Neural cell (in vitro differentiated cells): Measurements from ENCODE around the gene CTSK.

Experiments
- POLR2AphosphoS5 ChIP-seq: IDR thresholded peaks from 2 replicates; pipeline ENCODE4 v1.6.1; 2012
- TF ChIP-seq, protein P1 (sequence below): fragments of 450-650 bp; IDR thresholded peaks from 2 replicates; pipeline ENCODE4 v1.5.1; 2014; ENCODE audit warnings: antibody characterized with exemption, mild to moderate bottlenecking, moderate library complexity; ENCODE audit not compliant: poor library complexity, severe bottlenecking

DNA sequence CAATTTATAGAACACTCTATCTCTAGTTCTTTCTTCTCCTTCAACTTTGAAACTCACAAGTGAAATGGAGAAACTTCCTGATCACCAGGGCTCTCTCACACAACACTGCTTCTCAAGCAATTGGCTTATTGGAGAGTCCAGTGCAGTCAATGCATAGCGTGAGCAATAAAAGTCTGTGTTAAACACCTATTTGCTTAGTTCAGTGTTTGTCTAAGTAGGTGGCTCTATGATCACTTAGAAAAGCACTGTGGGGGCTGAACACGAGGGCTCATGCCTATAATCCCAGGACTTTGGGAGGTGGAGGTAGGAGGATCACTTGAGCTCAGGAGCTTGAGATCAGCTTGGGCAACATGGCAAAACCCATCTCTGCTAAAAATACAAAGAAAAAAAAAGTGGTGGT, 54.6 kb downstream of the CTSK start:
- TF ChIP-seq, protein P1, sequence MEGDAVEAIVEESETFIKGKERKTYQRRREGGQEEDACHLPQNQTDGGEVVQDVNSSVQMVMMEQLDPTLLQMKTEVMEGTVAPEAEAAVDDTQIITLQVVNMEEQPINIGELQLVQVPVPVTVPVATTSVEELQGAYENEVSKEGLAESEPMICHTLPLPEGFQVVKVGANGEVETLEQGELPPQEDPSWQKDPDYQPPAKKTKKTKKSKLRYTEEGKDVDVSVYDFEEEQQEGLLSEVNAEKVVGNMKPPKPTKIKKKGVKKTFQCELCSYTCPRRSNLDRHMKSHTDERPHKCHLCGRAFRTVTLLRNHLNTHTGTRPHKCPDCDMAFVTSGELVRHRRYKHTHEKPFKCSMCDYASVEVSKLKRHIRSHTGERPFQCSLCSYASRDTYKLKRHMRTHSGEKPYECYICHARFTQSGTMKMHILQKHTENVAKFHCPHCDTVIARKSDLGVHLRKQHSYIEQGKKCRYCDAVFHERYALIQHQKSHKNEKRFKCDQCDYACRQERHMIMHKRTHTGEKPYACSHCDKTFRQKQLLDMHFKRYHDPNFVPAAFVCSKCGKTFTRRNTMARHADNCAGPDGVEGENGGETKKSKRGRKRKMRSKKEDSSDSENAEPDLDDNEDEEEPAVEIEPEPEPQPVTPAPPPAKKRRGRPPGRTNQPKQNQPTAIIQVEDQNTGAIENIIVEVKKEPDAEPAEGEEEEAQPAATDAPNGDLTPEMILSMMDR = no peak
- TF ChIP-seq POLR2AphosphoS5 = no peak
